MM.1S (cell line): ENCODE results near the gene CELF5.
"Not testable (repeated sequence)": the region's sequence is repeated elsewhere in the genome, so short reads cannot be mapped to it uniquely, and the experiment has no call there.

Experiments
- CTCF ChIP-seq: fragments of 300-600 bp; sonication (generic); IDR thresholded peaks from 2 replicates; pipeline ENCODE4 v1.5.1; 2016; ENCODE audit warnings: antibody characterized with exemption, low read length, mixed read lengths
- EZH2 ChIP-seq: fragments of 300-600 bp; sonication (generic); optimal IDR thresholded peaks from 2 replicates; pipeline ENCODE3; 2017; ENCODE audit warnings: low read depth, mild to moderate bottlenecking, antibody characterized with exemption, low read length, mixed read lengths

GRCh38 chr19:3235604-3236003, 11.1 kb downstream of the CELF5 start:
- not testable (repeated sequence) for TF ChIP-seq CTCF, EZH2
